Breast epithelium (tissue), 3 donors: ENCODE measurements around the gene TSPAN32.

ENCODE experiments used
- POLR2A ChIP-seq: fragments of 450-650 bp; IDR thresholded peaks from one replicate; pipeline ENCODE4 v1.6.1; 2016; ENCODE audit warnings: antibody characterized with exemption, mild to moderate bottlenecking, moderate library complexity
- TF ChIP-seq, protein P1 (sequence below), 3 donors: fragments of 450-650 bp; IDR thresholded peaks; one replicate each; pipeline ENCODE4 v1.5.1; 2016 to 2017; ENCODE audit warnings: antibody characterized with exemption in 3 of 3, mild to moderate bottlenecking in 3 of 3, moderate library complexity in 3 of 3

DNA sequence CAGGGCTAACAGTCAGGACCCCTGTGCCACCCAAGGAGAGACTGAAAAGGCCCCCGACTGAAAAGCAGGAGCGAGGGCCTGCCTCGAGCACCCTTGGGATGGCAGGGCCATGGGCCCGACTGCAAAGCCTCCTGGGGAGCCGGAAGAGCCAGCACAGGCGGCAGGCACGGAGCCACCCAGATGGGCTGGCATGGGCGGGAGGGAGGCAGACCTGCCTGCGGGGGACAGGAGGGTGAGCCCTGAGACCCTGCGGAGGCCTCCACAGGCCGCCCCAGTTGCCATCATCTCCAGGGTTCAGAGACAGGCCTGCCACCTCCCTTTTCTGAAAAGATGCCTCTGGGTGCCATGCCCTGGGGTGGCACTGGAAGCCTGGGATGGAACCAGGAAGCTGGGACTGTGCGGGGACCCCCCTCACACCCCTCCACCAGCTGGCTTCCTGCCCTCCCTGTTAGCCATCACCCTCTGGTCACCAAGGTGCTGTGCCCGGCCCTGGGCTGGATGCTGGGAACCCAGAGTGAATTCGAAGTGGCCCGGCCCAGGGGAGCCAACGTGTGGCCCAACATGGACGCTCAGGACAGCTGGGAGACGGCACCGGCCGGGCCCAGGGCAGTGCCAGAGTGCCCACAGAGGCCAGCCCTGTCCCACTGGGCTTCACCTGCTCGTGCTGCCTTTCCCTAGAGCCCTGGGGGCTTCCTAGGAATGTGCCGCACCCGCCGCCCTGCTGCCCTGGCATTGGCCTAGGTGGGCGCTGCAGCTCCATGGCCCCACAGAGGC, 13.8 kb downstream of the TSPAN32 start:
- TF ChIP-seq, protein P1, sequence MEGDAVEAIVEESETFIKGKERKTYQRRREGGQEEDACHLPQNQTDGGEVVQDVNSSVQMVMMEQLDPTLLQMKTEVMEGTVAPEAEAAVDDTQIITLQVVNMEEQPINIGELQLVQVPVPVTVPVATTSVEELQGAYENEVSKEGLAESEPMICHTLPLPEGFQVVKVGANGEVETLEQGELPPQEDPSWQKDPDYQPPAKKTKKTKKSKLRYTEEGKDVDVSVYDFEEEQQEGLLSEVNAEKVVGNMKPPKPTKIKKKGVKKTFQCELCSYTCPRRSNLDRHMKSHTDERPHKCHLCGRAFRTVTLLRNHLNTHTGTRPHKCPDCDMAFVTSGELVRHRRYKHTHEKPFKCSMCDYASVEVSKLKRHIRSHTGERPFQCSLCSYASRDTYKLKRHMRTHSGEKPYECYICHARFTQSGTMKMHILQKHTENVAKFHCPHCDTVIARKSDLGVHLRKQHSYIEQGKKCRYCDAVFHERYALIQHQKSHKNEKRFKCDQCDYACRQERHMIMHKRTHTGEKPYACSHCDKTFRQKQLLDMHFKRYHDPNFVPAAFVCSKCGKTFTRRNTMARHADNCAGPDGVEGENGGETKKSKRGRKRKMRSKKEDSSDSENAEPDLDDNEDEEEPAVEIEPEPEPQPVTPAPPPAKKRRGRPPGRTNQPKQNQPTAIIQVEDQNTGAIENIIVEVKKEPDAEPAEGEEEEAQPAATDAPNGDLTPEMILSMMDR (IDR thresholded peaks at IDR 0.05), result no peak
- no peak for TF ChIP-seq POLR2A
